MM.1S (cell line): ENCODE results near the gene COLEC11.

ENCODE experiments used
- CTCF ChIP-seq: fragments of 300-600 bp; sonication (generic); IDR thresholded peaks from 2 replicates; pipeline ENCODE4 v1.5.1; 2016; ENCODE audit warnings: antibody characterized with exemption, low read length, mixed read lengths
- EZH2 ChIP-seq: fragments of 300-600 bp; sonication (generic); optimal IDR thresholded peaks from 2 replicates; pipeline ENCODE3; 2017; ENCODE audit warnings: low read depth, mild to moderate bottlenecking, antibody characterized with exemption, low read length, mixed read lengths
- EZH2phosphoT487 ChIP-seq: fragments of 300-600 bp; sonication (generic); IDR thresholded peaks from 2 replicates; pipeline ENCODE4 v1.6.1; 2018; ENCODE audit warnings: antibody characterized with exemption, low read length

- TF ChIP-seq CTCF = no peak
- no peak for TF ChIP-seq EZH2phosphoT487
- TF ChIP-seq EZH2 = no peak
Measured at GRCh38 chr2:3588084-3588483, 6.8 kb upstream of the COLEC11 start.
